ENCODE results near the gene ADAMTSL4. TPM values are rescaled to one million over a fixed set of nuclear protein-coding genes. Genes with fewer than 3 reads are reported as not detected.

ADAMTSL4 gene
- total and polyA plus RNA-seq, 2 donors (not counting 3 experiments of a cell fraction or from before 2014, with no cell fraction given), result 0.73 to 1.0 TPM

- ChIA-PET CTCF (interaction anchor here (3.5 kb wide), 1 partner anchor 11 kb away, joined by 23 read pairs; no protein-coding TSS in a partner anchor), POLR2A (no interaction called here)
- no peaks in the 10 kb centered on the region for H3K9me1 ChIP-seq (replicated peaks; ENCODE audit: control insufficient read depth, extremely low read depth, insufficient read depth, low read length)
- DNase-seq (ENCODE audit: low read depth, low spot score) (no peak), FAIRE-seq (no peak)
- dilution Hi-C loops (cut with MboI; ENCODE audit: extremely low pct_ligation_motif_present, low sequenced_read_pairs), result no loop called here
- H3K4me2 ChIP-seq (ENCODE audit: insufficient read depth, low read length), result no peak overlapping the region
- H4K20me1 ChIP-seq (replicated peaks; ENCODE audit: control insufficient read depth, extremely low read depth, insufficient read depth, low read length), result no peaks in the 10 kb centered on the region
- TF ChIP-seq JUN (IDR thresholded peaks at IDR 0.05; ENCODE audit: borderline replicate concordance, insufficient read depth, insufficient read length, low read depth) (no peak), POLR2AphosphoS5 (IDR thresholded peaks at IDR 0.05; ENCODE audit: insufficient read depth, low read depth, low read length) (no peak), EZH2 (IDR thresholded peaks at IDR 0.05; ENCODE audit: borderline replicate concordance, low read depth, low read length, severe bottlenecking) (no peak), POLR2A (IDR thresholded peaks at IDR 0.05; ENCODE audit: low read depth, low read length) (no peak), FOS (IDR thresholded peaks at IDR 0.05; ENCODE audit: borderline replicate concordance, insufficient read depth, low read length) (no peak), MYC (IDR thresholded peaks at IDR 0.05; ENCODE audit: low read depth, low read length) (no peak), CTCF (IDR thresholded peaks at IDR 0.05; ENCODE audit: extremely low read depth in 1 of 2, insufficient read depth in 1 of 2, low read depth in 1 of 2, low read length in 2 of 2) (no peak), GATA2 (IDR thresholded peaks at IDR 0.05; ENCODE audit: insufficient read depth, insufficient read length, low read depth, low read length) (no peak), MAX (IDR thresholded peaks at IDR 0.05; ENCODE audit: insufficient read depth, insufficient read length) (no peak)
- BruUV-seq (replicated peaks), result no TSS peak
- intact Hi-C loops (cut with micrococcal nuclease), result no loop called here
- H3K36me3 ChIP-seq (ENCODE audit: control insufficient read depth in 2 of 2, extremely low read depth in 1 of 2, insufficient read depth in 2 of 2, low read length in 2 of 2), result no peaks in the 10 kb centered on the region
- no peak overlapping the region for H3K4me3 ChIP-seq (replicated peaks in 1 of 3; ENCODE audit: insufficient read depth in 1 of 3, low read depth in 1 of 3, low read length in 3 of 3)
- no peaks in the 10 kb centered on the region for H3K27me3 ChIP-seq (ENCODE audit: control insufficient read depth in 2 of 2, insufficient read depth in 2 of 2, low read length in 2 of 2)
- no peak overlapping the region for H2AFZ ChIP-seq (ENCODE audit: low read depth, low read length)
- H3K27ac ChIP-seq (ENCODE audit: insufficient read depth, low read depth, low read length), result no peak overlapping the region
- H3K4me1 ChIP-seq (ENCODE audit: control insufficient read depth, extremely low read depth, insufficient read depth, low read length), result peaks cover 3% of the 10 kb centered on the region
- no peak overlapping the region for H3K9ac ChIP-seq (replicated peaks; ENCODE audit: extremely low read depth, insufficient read depth, low read length)
- H3K79me2 ChIP-seq (ENCODE audit: control insufficient read depth, insufficient read depth, low read length), result no peaks in the 10 kb centered on the region
- no peaks in the 10 kb centered on the region for H3K9me3 ChIP-seq (replicated peaks; ENCODE audit: control insufficient read depth, insufficient read depth, low read length)
Measured at GRCh38 chr1:150521196-150521968, 27.8 kb upstream of the ADAMTSL4 start.
